Measurements from ENCODE around the gene RHOD.

Gene RHOD

GRCh38 chr11:67118181-67118766 lies 61.6 kb downstream of the RHOD start:
- DNase-seq, result no peak

GRCh38 chr11:67118801-67119584 lies 62.3 kb downstream of the RHOD start, which contains the start of gene KDM2A:
Gene KDM2A, plus strand, starts transcription at chr11:67119263. Its CDS starts 2,054 bp downstream, at chr11:67121317.
- peak; percentile 62 for DNase-seq

- DNase-seq, result no peak
Measured at GRCh38 chr11:67119585-67120391, 63.1 kb downstream of the RHOD start.

DNA sequence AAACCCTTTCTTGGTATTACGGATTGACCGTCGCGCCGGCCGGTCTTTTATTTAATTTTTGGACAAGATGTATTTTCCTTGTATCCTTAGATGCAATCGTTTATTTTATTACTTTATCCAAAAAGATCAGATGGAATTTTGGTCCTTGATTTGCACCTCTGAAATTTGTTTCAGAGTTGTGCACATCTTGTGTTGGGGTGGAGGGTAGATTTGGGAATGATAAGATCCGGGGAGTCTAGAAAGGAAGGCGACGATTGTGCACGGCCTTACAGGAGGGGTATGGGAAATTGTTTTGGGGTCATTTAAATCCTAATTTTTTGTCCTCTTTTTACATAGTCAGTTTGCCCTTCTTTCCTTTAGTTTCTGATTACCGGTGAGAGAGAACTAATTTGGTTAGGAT lies 63.8 kb downstream of the RHOD start:
- DNase-seq, result no peak

DNA sequence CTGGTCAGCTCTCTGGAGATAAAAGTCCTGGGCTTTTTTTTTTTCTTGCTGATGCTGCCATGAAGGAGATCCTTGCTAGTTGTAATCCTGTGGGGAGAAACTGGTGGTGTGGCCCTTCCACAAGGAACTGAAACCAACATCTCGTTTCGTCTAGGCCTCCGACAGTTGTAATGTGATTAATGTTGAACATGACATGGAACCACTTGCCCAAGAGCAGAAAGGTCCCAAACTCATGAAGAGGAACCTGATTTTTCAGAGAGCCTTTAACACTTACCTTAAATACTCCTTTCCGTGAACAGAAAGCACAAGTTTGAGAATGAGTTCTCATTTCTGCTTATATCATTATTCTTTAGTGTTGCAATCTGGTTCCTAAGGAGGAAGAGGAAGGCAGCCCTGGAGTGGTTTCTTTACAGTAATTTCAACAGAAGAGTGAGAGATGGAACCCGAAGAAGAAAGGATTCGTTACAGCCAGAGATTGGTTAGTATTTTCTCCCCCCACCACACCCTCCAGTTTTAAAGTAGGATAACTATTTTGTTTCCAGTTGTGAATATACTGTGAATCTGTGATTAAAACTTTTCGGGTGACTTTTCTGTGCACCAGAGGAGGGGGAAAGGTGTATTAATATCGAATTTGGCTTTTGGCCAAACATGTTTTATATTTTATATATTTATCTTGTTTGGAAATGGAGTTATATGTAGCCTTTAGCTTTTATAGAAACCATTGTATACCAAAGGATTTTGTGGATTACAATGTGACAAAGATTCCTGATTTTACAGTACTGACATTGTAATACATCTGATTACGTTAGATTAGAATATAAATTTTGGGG lies 64.4 kb downstream of the RHOD start:
- peak; percentile 94 for DNase-seq

All from SIG-M5 (cell line).